Nephron (organoid): ENCODE data around the gene GPR173.

Experiments
- H3K27ac Mint-ChIP-seq, 3 experiments: 2 replicates each; pipeline ENCODE4 v1.8.0; 2020; ENCODE audit warnings: mixed read lengths in 3 of 3, mild to moderate bottlenecking in 2 of 3, moderate library complexity in 1 of 3
- H3K27me3 Mint-ChIP-seq: 2 replicates; pipeline ENCODE4 v1.8.0; 2021; ENCODE audit warnings: low read depth, mild to moderate bottlenecking, moderate library complexity, mixed read lengths
- H3K36me3 Mint-ChIP-seq: 2 replicates; pipeline ENCODE4 v1.8.0; 2020; ENCODE audit warnings: low read depth, mixed read lengths
- H3K4me1 Mint-ChIP-seq: 2 replicates; pipeline ENCODE4 v1.8.0; 2020; ENCODE audit warnings: mixed read lengths
- H3K4me3 Mint-ChIP-seq, 3 experiments: 2 replicates each; pipeline ENCODE4 v1.8.0; 2020; ENCODE audit warnings: mild to moderate bottlenecking in 3 of 3, mixed read lengths in 3 of 3, moderate library complexity in 2 of 3
- H3K9me3 Mint-ChIP-seq: 2 replicates; pipeline ENCODE4 v1.8.0; 2020; ENCODE audit warnings: mixed read lengths
- TF ChIP-seq, protein P1 (sequence below), 3 experiments: fragments of 200-600 bp; sonication (generic); IDR thresholded peaks; one replicate each; pipeline ENCODE4 v1.5.0; 2021; ENCODE audit warnings: antibody characterized with exemption in 3 of 3; ENCODE audit not compliant: unreplicated experiment in 3 of 3

GPR173 gene

DNA sequence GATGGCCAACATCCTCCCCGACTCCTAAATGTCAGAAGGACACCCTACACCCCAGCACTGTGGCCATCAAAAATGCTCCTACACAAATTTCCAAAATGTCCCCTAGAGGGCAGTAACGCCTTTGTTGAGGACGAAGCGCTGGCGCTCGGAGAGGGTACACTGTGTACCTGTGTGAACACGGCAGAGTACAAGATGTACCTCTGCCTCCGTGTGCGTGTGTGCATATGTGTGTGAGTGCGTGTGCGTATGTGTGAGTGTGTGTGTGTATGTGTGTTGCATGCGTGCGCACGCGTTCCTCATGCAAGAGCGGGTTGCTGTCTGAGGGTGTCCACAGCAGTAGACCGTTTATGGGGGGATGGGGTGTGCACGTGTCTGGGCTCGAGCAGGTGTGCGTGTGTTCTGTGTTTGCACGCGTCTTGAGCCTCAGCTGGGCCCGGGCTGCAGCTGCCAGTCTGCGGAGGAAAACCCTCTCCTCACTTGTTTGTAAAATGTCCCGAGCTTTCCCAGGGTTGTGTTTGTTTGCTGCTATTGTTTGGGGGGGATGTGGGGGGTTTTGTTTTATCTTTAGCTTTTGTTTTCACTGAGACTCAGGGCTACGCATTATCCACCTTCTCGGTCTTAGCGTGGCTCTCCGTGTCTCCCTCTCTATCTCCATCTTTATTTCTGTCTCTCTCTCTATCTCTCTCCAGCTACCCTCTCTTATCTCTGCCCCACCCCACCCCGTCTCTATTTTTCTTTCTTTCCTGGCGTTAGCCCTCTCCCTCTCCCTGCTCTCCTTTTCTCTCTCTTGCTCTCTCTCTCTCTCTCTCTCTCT, 23.2 kb downstream of the GPR173 start:
- Mint-ChIP-seq H3K4me3 (peak overlapping the region; percentile 72 to 78 (median 75)), H3K9me3 (no peaks in the 10 kb centered on the region), H3K27me3 (no peaks in the 10 kb centered on the region), H3K4me1 (peaks cover 11% of the 10 kb centered on the region), H3K27ac (peak overlapping the region in 1 of 3 experiments; percentile 30), H3K36me3 (no peaks in the 10 kb centered on the region)
- TF ChIP-seq, protein P1, sequence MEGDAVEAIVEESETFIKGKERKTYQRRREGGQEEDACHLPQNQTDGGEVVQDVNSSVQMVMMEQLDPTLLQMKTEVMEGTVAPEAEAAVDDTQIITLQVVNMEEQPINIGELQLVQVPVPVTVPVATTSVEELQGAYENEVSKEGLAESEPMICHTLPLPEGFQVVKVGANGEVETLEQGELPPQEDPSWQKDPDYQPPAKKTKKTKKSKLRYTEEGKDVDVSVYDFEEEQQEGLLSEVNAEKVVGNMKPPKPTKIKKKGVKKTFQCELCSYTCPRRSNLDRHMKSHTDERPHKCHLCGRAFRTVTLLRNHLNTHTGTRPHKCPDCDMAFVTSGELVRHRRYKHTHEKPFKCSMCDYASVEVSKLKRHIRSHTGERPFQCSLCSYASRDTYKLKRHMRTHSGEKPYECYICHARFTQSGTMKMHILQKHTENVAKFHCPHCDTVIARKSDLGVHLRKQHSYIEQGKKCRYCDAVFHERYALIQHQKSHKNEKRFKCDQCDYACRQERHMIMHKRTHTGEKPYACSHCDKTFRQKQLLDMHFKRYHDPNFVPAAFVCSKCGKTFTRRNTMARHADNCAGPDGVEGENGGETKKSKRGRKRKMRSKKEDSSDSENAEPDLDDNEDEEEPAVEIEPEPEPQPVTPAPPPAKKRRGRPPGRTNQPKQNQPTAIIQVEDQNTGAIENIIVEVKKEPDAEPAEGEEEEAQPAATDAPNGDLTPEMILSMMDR (IDR thresholded peaks at IDR 0.05; ENCODE audit: unreplicated experiment in 3 of 3): peak; percentile 55 to 62 (median 57)

DNA sequence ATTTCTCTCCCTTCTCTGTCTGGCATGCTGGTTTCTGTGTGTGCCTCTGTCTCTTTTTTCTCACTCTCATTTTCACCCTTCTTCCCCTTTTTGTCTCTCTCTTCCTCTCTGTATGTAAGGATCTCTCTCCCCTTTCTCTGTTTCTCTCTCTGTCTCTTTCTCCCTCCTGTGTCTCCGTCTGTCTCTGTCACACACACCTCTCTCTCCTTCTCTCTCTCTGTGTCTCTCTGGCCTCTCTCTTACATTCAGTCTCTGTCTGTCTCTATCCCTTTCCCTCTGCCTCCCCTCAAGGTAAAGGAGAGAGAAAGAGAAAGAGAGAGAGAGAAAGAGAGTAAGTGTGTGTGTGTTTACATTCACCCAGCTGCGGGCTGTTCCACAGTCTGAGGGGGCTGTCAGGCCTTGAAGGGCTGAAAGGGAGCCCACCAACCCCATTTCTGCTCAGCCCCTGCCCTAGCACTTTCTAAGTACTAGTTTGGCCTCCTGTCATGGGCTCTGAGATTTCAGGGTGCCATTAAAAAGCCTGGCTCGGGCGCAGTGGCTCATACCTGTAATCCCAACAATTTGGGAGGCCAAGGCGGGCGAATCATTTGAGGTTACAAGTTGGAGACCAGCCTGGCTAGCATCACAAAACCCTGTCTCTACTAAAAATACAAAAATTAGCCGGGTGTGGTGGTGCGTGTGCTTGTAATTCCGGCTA, 24.0 kb downstream of the GPR173 start:
- TF ChIP-seq, protein P1 (IDR thresholded peaks at IDR 0.05; ENCODE audit: unreplicated experiment in 3 of 3): no peak
- Mint-ChIP-seq H3K4me3 (peak overlapping the region in 2 of 3 experiments; percentile 72 to 75), H3K27me3 (no peaks in the 10 kb centered on the region), H3K27ac (no peak overlapping the region), H3K9me3 (no peaks in the 10 kb centered on the region), H3K36me3 (no peaks in the 10 kb centered on the region), H3K4me1 (peaks cover 11% of the 10 kb centered on the region)

DNA sequence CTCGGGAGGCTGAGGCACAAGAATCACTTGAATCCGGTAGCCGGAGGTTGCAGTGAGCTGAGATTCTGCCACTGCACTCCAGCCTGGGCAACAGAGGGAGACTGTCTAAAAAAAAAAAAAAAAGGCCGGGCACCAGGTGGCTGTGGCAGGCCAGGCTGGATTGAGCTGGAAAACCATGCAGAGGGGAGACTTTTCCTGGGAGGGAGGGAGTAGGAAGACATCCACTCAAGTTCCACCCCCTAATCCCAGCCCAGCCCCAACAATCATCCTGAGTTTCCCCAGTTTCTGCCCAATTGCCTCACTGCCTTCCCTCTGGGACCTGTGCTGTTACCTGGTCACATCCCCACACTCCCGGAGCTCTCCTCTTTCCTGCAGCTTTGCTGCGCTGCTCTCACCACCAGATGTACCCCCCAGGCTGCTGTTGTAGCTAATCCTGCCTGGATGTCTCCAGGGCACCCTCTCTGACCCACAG, 24.6 kb downstream of the GPR173 start:
- Mint-ChIP-seq H3K27ac (no peak overlapping the region), H3K36me3 (no peaks in the 10 kb centered on the region), H3K4me1 (peaks cover 11% of the 10 kb centered on the region), H3K27me3 (no peaks in the 10 kb centered on the region), H3K9me3 (no peaks in the 10 kb centered on the region), H3K4me3 (no peak overlapping the region)
- TF ChIP-seq, protein P1 (IDR thresholded peaks at IDR 0.05; ENCODE audit: unreplicated experiment in 3 of 3): no peak

DNA sequence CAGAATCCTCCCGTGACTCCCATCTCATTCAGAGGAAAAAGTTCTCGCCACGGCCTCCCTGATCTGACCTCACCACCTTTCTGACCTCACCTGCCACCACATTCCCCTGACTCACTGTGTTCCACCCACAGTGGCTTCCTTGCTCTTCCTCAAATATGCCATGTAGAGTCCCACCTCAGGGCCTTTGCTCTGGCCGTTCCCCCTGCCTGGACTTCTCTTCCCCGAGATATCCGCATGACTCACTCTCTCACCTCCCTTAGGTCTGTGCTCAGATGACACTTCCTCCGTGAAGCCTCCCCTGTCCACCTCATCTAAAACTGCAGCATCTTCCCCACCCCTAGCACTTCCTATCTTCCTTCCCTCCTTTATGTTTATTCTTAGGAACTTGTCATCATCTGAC, 26.4 kb downstream of the GPR173 start:
- Mint-ChIP-seq H3K27me3 (no peaks in the 10 kb centered on the region), H3K27ac (no peak overlapping the region), H3K9me3 (peaks cover 3% of the 10 kb centered on the region), H3K36me3 (no peaks in the 10 kb centered on the region), H3K4me1 (peaks cover 11% of the 10 kb centered on the region), H3K4me3 (no peak overlapping the region)
- TF ChIP-seq, protein P1 (IDR thresholded peaks at IDR 0.05; ENCODE audit: unreplicated experiment in 3 of 3): no peak

DNA sequence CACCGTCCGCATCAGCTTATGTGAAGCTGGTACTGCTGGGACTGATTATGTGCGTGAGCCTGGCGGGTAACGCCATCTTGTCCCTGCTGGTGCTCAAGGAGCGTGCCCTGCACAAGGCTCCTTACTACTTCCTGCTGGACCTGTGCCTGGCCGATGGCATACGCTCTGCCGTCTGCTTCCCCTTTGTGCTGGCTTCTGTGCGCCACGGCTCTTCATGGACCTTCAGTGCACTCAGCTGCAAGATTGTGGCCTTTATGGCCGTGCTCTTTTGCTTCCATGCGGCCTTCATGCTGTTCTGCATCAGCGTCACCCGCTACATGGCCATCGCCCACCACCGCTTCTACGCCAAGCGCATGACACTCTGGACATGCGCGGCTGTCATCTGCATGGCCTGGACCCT, 28.1 kb downstream of the GPR173 start:
- Mint-ChIP-seq H3K36me3 (no peaks in the 10 kb centered on the region), H3K27me3 (no peaks in the 10 kb centered on the region), H3K4me3 (no peak overlapping the region), H3K27ac (no peak overlapping the region), H3K9me3 (peaks cover 3% of the 10 kb centered on the region), H3K4me1 (peaks cover 17% of the 10 kb centered on the region)
- TF ChIP-seq, protein P1 (IDR thresholded peaks at IDR 0.05; ENCODE audit: unreplicated experiment in 3 of 3): no peak
